B cell (primary cell): Measurements from ENCODE around the gene ARHGEF37.

ENCODE experiments used
- CTCF ChIP-seq: fragments of 200-600 bp; IDR thresholded peaks from one replicate; pipeline ENCODE4 v1.8.0; 2022; ENCODE audit warnings: antibody characterized with exemption, mild to moderate bottlenecking
- EZH2 ChIP-seq: IDR thresholded peaks from 2 replicates; pipeline ENCODE4 v1.6.1; 2012; ENCODE audit warnings: borderline replicate concordance, low read depth, mild to moderate bottlenecking, moderate library complexity, low read length; ENCODE audit not compliant: insufficient read depth, poor library complexity, severe bottlenecking

- no peak for TF ChIP-seq CTCF
- no peak for TF ChIP-seq EZH2
Observed at GRCh38 chr5:149614034-149614907, 33.0 kb downstream of the ARHGEF37 start.
